GM12872 (cell line): Measurements from ENCODE around the gene LYSET.
A peak's percentile ranks its signal among the peaks of the same experiment; 100 is the strongest.

Source experiments
- TF ChIP-seq, protein P1 (sequence below): IDR thresholded peaks from 3 replicates; pipeline ENCODE4 v1.5.1; 2011; ENCODE audit warnings: low read depth, mild to moderate bottlenecking, low read length, moderate library complexity; ENCODE audit not compliant: insufficient read depth

The LYSET gene

DNA sequence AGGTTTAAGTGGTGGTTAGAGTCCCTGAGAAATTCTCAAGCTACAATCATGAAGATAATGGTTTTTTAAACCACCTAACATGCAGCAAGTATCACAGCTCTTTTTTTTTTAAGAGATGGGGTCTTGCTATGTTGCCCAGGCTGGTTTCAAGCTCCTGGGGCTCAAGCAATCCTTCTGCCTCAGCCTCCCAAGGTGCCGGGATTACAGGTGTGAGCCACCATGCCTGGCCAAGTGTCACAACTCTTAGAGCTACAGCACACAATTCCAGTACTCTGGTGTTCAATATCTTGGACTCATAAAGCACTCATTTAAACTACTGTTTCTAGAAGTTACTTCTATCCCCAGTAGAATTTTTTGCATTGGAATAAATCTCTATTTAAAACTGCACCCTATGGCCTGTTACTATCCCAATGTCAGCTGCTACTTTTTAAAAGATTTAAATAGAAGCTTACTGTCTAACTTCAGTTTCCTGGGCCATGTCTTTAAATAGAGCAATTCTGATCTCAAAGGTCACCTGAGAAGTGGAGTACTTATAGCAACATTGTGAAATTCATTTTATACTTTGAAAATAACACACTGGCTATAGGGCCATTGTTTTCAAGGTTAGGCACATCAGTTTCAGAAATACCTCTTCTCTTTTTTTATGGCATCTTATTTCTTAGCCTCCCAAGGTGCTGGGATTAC, 10.3 kb downstream of the LYSET start:
- TF ChIP-seq, protein P1, sequence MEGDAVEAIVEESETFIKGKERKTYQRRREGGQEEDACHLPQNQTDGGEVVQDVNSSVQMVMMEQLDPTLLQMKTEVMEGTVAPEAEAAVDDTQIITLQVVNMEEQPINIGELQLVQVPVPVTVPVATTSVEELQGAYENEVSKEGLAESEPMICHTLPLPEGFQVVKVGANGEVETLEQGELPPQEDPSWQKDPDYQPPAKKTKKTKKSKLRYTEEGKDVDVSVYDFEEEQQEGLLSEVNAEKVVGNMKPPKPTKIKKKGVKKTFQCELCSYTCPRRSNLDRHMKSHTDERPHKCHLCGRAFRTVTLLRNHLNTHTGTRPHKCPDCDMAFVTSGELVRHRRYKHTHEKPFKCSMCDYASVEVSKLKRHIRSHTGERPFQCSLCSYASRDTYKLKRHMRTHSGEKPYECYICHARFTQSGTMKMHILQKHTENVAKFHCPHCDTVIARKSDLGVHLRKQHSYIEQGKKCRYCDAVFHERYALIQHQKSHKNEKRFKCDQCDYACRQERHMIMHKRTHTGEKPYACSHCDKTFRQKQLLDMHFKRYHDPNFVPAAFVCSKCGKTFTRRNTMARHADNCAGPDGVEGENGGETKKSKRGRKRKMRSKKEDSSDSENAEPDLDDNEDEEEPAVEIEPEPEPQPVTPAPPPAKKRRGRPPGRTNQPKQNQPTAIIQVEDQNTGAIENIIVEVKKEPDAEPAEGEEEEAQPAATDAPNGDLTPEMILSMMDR, result no peak

DNA sequence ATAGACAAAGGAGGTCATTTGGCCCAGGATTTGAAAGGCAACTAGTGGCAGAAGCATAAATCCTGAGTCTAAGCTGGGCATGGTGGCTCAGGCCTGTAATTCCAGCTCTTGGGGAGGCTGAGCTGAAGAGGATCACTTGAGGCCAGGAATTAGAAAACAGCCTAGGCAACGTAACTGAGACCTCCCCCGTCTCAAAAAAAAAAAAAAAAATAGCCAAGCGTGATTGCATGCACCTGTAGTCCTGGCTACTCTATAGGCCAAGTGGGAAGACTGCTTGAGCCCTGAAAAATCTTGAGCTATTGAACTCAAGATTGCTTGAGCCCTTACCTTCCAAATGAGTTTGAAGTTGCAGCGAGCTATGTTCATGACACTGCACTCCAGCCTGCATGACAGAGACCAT, 13.9 kb downstream of the LYSET start:
- TF ChIP-seq, protein P1, result no peak

DNA sequence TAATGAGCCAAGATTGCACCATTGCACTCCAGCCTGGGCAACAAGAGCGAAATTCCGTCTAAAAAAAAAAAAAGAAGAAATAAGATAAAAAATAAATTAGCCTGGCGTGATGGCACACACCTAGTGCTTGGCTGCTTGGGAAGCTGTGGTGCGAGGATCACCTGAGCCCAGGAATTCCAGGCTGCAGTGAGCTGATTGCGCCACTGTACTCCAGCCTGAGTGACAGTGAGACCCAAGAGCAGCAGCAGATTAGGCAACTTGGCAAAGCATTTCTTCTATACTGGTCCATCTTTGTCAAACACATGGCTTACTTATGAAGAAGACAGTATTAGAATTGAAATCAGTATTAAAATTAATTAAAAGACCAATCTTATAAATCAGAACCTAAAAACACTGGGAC, 15.4 kb downstream of the LYSET start:
- TF ChIP-seq, protein P1, result no peak

DNA sequence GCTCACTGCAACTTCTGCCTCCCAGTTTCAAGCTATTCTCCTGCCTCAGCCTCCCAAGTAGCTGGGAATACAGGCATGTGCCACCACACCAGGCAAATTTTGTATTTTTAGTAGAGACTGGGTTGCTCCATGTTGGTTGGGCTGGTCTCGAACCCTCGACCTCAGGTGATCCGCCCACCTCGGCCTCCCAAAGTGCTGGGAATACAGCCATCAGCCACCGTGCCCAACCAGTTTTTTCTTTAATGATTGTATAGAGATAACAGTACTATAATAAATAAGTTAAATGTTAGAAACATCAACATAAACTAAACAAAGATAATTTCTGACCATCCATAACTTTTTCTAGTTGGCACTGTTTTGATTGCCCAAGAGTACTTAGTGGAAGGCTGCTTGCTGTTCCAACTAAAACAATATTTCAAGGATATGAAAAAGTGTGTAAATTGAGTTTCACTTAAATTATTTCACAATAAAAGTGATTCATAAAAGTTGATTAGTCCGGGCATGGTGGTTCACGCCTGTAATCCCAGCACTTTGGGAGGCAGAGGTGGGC, 16.1 kb downstream of the LYSET start:
- TF ChIP-seq, protein P1, result no peak

DNA sequence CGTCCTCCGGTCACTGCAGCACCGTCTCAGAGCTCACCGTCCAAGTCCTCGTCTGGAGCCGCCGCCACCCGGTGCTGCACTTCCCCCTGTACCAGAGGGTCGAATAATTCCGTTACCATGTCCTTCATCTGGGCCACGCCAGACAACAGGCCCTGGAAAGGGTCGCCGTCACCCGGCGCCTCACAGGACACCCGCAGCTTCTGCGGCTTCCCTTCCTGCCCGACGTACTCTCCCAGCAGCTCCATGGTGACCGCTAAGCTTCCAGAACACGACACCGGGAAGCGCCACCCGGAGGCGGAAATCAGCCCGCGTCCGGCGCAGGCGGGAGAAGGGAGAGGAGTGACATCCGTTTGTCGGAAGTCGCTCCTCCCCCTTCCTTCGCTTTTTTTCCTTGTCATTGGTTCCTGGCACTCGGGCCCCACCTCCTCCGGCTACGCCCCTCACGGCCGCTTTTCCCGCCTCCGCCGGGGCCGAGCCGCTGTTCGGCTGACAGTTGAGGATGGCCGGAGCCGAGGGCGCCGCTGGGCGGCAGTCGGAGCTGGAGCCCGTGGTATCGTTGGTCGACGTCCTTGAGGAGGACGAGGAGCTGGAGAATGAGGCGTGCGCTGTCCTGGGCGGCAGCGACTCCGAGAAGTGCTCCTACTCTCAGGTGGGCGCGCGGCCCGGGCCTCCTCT, 21.8 kb downstream of the LYSET start, which contains the start of the genes GON7 and UBR7:
Gene GON7, minus strand, starts transcription at position 273 of the 675 bp plus-strand sequence. Its CDS starts 28 bp downstream, at position 245.
Gene UBR7, plus strand, starts transcription at position 464 of the 675 bp plus-strand sequence. Its CDS starts 36 bp downstream, at position 500.
- TF ChIP-seq, protein P1, result peak; percentile 26; the same call in 1 of the 3 replicates

DNA sequence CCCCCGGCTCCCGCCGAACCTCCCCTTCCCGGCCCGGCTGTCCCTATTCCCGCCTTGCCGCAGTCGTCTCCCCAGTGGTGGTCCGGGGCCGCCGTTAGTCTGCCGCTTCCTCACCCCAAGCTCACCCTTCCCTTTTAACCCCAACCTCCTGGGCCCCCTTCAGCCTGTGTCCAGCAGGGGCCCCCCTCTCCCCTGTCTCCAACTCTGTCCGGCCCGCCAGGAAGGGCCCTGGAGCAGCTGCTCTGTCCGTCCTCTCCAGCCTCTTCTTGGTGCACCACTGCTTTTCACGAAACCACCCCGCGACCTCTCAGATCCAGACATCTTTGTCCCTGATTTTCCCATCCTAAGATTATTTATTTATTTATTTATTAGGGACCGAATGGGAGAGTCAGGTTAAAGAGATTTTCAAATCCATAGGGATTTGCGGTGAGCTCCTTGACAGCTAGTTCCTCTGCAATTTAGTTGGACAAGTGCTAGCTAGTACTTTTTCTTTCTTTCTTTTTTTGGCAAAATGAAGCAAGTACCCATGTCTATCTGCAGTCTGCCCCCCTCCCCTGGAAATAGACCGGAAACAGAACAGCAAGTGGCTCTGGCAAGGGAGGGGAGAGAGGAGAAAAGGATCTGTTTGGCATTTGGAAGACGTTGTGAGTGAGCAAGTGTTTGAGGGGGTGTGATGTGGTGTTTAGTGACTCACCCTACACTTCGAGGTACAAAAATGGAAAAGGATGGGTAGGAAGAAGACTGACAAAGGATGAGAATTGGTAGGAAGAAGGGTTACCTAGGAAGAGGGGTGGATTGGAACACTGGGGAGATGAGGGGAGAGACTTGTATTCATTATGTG, 22.6 kb downstream of the LYSET start:
- TF ChIP-seq, protein P1, result peak; percentile 49

DNA sequence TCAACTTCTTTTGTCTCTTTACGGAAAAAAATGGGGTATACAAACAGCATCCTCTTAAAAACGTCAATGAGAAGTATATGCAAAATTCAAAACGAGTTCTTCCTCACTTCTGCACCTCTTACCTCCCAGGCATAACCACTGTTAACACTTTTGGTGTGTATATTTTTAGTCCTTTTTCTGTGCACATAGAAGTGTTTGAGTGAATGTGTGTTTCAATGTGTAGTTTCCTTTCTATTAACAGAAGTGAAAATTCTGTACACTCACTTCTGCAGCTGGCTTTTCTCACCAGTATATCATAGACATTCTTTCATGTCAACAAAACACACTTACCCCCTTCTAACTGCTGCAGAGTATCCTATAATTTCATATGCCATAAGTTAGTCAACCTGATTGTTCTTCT, 27.3 kb downstream of the LYSET start:
- TF ChIP-seq, protein P1, result no peak
